Measurements from ENCODE around the gene NVL. TPM values are rescaled to one million over a fixed set of nuclear protein-coding genes. Genes with fewer than 3 reads are reported as not detected.

Gene NVL
- total and polyA plus RNA-seq, 2 donors from 2014 or later, result 16.3 to 24.0 TPM

GRCh38 chr1:224199679-224200078, 130.3 kb downstream of the NVL start:
- intact Hi-C loops (cut with DNase I), result no loop called here
- Histone ChIP-seq H3K27me3 (ENCODE audit: control insufficient read depth, insufficient read depth, low read length) (no peaks in the 10 kb centered on the region), H3K36me3 (ENCODE audit: control insufficient read depth in 2 of 3, insufficient read depth in 3 of 3, low read length in 3 of 3) (no peaks in the 10 kb centered on the region), H3K9me3 (ENCODE audit: control insufficient read depth in 2 of 3, insufficient read depth in 1 of 3, low read length in 3 of 3) (no peaks in the 10 kb centered on the region), H3K4me3 (ENCODE audit: low read length in 3 of 3) (no peak overlapping the region), H3K27ac (ENCODE audit: low read depth in 2 of 2, low read length in 2 of 2) (no peak overlapping the region), H3K4me1 (ENCODE audit: control insufficient read depth in 2 of 3, insufficient read depth in 2 of 3, low read depth in 1 of 3, low read length in 3 of 3) (peaks cover 0 to 19% (median 16%) of the 10 kb centered on the region in 3 donors), H3K9ac (ENCODE audit: low read length in 3 of 3) (no peak overlapping the region)
- DNase-seq (no peak), FAIRE-seq (no peak)
- TF ChIP-seq, protein P1, sequence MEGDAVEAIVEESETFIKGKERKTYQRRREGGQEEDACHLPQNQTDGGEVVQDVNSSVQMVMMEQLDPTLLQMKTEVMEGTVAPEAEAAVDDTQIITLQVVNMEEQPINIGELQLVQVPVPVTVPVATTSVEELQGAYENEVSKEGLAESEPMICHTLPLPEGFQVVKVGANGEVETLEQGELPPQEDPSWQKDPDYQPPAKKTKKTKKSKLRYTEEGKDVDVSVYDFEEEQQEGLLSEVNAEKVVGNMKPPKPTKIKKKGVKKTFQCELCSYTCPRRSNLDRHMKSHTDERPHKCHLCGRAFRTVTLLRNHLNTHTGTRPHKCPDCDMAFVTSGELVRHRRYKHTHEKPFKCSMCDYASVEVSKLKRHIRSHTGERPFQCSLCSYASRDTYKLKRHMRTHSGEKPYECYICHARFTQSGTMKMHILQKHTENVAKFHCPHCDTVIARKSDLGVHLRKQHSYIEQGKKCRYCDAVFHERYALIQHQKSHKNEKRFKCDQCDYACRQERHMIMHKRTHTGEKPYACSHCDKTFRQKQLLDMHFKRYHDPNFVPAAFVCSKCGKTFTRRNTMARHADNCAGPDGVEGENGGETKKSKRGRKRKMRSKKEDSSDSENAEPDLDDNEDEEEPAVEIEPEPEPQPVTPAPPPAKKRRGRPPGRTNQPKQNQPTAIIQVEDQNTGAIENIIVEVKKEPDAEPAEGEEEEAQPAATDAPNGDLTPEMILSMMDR (IDR thresholded peaks at IDR 0.05; ENCODE audit: borderline replicate concordance, extremely low read depth, insufficient read depth), result no peak

DNA sequence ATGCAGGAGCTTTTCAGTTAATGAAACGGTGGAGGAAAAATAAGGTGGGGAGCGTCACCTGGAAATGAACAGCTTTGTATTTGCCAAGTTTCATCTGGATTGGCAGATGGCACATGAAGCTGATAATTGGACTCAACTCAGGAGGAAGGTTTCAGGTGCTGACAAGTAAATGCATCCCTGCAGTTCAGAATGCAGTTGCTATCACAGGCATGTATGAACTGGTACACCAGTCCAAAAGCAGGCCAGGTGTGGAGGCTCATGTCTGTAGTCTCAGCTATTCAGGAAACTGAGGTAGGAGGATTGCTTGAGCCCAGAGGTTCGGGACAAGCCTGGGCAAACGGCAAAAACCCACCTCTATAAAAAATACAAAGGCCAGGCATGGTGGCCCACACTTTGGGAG, 131.4 kb downstream of the NVL start:
- H3K27ac ChIP-seq (ENCODE audit: low read depth in 2 of 2, low read length in 2 of 2), result no peak overlapping the region
- peaks cover 0 to 15% (median 13%) of the 10 kb centered on the region in 3 donors for H3K4me1 ChIP-seq (ENCODE audit: control insufficient read depth in 2 of 3, insufficient read depth in 2 of 3, low read depth in 1 of 3, low read length in 3 of 3)
- H3K9ac ChIP-seq (ENCODE audit: low read length in 3 of 3), result no peak overlapping the region
- H3K27me3 ChIP-seq (ENCODE audit: control insufficient read depth, insufficient read depth, low read length), result no peaks in the 10 kb centered on the region
- DNase-seq, result no peak
- intact Hi-C loops (cut with DNase I), result no loop called here
- H3K36me3 ChIP-seq (ENCODE audit: control insufficient read depth in 2 of 3, insufficient read depth in 3 of 3, low read length in 3 of 3), result no peaks in the 10 kb centered on the region
- no peaks in the 10 kb centered on the region for H3K9me3 ChIP-seq (ENCODE audit: control insufficient read depth in 2 of 3, insufficient read depth in 1 of 3, low read length in 3 of 3)
- no peak for FAIRE-seq
- H3K4me3 ChIP-seq (ENCODE audit: low read length in 3 of 3), result no peak overlapping the region
- TF ChIP-seq, protein P1 (IDR thresholded peaks at IDR 0.05; ENCODE audit: borderline replicate concordance, extremely low read depth, insufficient read depth), result no peak

DNA sequence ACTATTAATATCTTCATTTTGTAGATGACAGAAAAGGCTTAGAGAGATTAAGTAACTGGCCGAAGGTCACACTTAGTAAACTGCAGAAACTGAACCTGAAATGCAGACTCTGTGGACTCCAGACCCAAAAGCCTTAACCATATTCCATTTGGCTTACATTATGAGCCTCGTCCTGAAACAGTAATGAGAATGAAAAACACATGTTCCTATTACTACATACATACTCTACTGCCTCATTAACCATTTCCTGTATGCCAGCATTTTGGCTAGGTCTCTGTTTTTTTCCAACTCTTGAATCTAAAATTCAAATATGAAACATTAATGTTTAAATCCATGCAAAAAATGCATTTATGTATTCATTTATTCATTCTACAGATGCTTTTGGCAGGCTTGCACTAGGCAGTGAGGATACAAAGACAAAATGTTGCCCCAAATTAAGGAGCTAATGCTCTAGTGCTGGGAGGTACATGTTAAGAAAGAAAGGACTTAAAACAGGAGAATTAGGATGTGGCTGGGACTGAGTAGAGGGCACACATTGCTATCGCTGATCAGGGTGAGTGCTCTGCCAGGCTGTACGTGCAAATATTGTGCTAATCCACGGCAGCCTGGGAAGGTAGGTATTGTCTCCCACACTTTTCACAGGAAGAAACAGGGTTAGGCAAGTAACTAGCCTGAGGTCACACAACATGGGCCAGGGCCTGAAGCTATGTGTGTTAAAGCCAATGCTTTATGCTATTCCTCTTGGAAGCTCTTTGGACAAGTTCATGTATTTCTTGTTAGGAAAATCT, 133.0 kb downstream of the NVL start:
- no peaks in the 10 kb centered on the region for H3K27me3 ChIP-seq (ENCODE audit: control insufficient read depth, insufficient read depth, low read length)
- H3K9ac ChIP-seq (ENCODE audit: low read length in 3 of 3), result no peak overlapping the region
- TF ChIP-seq, protein P1 (IDR thresholded peaks at IDR 0.05; ENCODE audit: borderline replicate concordance, extremely low read depth, insufficient read depth), result no peak
- H3K4me3 ChIP-seq (ENCODE audit: low read length in 3 of 3), result no peak overlapping the region
- DNase-seq (peak in 1 of 5 donors; percentile 22), FAIRE-seq (no peak)
- H3K36me3 ChIP-seq (ENCODE audit: control insufficient read depth in 2 of 3, insufficient read depth in 3 of 3, low read length in 3 of 3), result peaks cover 0 to 6% (median 2%) of the 10 kb centered on the region in 3 donors
- no peaks in the 10 kb centered on the region for H3K9me3 ChIP-seq (ENCODE audit: control insufficient read depth in 2 of 3, insufficient read depth in 1 of 3, low read length in 3 of 3)
- peak overlapping the region; percentile 15 to 17 for H3K27ac ChIP-seq (ENCODE audit: low read depth in 2 of 2, low read length in 2 of 2)
- H3K4me1 ChIP-seq (ENCODE audit: control insufficient read depth in 2 of 3, insufficient read depth in 2 of 3, low read depth in 1 of 3, low read length in 3 of 3), result peaks cover 0 to 13% (median 9%) of the 10 kb centered on the region in 3 donors
- intact Hi-C loops (cut with DNase I), result no loop called here
